Fibroblast of villous mesenchyme (primary cell): Measurements from ENCODE around the gene ZCWPW1. TPM values are rescaled to one million over a fixed set of nuclear protein-coding genes. Genes with fewer than 3 reads are reported as not detected.
"Not testable (repeated sequence)": the region's sequence is repeated elsewhere in the genome, so short reads cannot be mapped to it uniquely, and the experiment has no call there.

ENCODE experiments used
- DNase-seq: peaks from one replicate; pipeline ENCODE4 v3.0.0-alpha.2; 2010; ENCODE audit warnings: low read depth
- H3K4me3 ChIP-seq: 2 replicates; pipeline ENCODE4 v1.5.1; 2011; ENCODE audit warnings: low read depth, mild to moderate bottlenecking, low read length
- total RNA-seq: library from RNA; depleted of rRNA; stranded (reverse); fragments of >200 nt; gene quantifications from 2 replicates; pipeline ENCODE4 v1.2.3, GENCODE V29; 2012
- TF ChIP-seq, protein P1 (sequence below): IDR thresholded peaks from 2 replicates; pipeline ENCODE4 v1.5.1; 2012; ENCODE audit warnings: low read depth, mild to moderate bottlenecking, low read length; ENCODE audit not compliant: insufficient read depth

The ZCWPW1 gene
- total RNA-seq, 1 donor = 0.43 TPM

DNA sequence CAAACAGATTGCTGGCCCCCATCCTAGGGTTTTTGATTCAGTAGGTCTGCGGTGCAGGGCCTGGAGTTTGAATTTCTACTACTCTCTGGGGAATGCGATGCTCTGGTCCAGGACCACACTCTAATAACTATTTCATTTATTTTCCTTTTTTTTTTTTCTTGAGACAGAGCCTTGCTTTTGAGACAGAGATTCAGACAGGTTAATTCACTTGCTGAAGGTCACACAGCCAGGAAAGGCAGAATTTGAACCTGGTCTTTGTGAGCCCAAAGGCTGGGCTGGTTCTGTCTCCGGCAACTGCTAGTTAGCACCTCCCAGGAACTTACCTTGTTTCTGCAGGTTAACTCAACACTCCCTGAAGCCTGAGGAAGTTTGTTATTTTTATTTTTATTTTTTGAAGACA is 24.0 kb upstream of the ZCWPW1 start:
- TF ChIP-seq, protein P1, sequence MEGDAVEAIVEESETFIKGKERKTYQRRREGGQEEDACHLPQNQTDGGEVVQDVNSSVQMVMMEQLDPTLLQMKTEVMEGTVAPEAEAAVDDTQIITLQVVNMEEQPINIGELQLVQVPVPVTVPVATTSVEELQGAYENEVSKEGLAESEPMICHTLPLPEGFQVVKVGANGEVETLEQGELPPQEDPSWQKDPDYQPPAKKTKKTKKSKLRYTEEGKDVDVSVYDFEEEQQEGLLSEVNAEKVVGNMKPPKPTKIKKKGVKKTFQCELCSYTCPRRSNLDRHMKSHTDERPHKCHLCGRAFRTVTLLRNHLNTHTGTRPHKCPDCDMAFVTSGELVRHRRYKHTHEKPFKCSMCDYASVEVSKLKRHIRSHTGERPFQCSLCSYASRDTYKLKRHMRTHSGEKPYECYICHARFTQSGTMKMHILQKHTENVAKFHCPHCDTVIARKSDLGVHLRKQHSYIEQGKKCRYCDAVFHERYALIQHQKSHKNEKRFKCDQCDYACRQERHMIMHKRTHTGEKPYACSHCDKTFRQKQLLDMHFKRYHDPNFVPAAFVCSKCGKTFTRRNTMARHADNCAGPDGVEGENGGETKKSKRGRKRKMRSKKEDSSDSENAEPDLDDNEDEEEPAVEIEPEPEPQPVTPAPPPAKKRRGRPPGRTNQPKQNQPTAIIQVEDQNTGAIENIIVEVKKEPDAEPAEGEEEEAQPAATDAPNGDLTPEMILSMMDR = no peak
- no peak for DNase-seq

DNA sequence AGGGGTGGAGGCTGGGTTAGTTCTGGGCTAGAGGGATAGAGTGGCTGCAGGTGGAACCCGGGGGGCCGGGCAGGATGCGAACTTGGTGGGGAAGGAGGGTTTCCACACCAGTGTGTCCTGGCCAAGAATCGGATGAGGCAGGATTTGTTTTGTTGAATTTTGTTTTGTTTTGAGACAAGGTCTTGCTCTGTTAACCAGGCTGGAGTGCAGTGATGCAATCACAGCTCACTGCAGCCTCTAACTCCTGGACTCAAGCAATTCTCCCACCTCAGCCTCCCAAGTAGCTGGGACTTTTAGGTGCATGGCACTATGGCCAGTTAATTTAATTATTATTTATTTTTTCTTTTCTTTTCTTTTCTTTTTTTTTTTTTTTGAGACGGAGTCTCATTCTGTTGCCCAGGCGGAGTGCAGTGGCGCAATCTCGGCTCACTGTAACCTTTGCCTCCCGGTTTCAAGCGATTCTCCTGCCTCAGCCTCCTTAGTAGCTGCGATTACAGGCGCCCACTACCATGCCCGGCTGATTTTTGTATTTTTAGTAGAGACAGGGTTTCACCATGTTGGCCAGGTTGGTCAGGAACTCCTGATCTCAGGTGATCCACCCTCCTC is 20.8 kb upstream of the ZCWPW1 start:
- no peak overlapping the region for H3K4me3 ChIP-seq
- DNase-seq = peak; percentile 44
- TF ChIP-seq, protein P1 = no peak

More for the DNA sequence above, 24.0 kb upstream of the ZCWPW1 start:
- H3K4me3 ChIP-seq = no peak overlapping the region

DNA sequence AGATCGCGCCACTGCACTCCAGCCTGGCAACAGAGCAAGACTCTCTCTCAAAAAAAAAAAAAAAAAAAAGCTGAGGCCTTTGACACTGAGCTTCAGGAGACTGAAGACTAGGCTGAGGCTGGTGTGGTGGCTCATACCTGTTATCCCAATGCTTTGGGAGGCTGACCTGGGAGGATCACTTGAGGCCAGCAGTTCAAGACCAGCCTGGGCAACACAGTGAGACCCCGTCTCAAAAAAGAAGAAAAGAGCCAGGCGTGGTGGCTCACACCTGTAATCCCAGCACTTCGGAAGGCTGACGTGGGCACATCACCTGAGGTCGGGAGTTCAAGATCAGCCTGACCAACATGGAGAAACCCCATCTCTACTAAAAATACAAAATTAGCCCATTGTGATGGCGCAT is 18.9 kb upstream of the ZCWPW1 start:
- H3K4me3 ChIP-seq, DNase-seq: not testable (repeated sequence)

DNA sequence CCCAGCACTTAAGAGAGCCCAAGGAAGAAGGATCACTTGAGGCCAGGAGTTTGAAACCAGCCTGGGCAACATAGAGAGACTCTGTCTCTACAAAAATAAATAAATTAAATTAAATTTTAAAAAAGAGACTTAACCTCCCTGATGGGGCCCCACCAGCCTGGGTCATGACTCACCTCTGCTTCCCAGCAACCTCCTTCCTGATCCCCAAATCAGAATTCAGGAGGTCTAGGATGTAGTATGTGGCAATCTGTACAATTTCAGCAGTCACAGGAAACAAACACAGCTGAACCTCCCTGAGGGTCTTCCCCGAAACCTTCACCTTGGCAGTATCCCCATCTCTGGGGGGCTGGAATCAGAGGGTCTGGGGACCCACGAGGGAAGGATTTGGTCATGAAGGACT is 17.5 kb upstream of the ZCWPW1 start:
- DNase-seq = peak; percentile 39
- TF ChIP-seq, protein P1 = no peak

DNA sequence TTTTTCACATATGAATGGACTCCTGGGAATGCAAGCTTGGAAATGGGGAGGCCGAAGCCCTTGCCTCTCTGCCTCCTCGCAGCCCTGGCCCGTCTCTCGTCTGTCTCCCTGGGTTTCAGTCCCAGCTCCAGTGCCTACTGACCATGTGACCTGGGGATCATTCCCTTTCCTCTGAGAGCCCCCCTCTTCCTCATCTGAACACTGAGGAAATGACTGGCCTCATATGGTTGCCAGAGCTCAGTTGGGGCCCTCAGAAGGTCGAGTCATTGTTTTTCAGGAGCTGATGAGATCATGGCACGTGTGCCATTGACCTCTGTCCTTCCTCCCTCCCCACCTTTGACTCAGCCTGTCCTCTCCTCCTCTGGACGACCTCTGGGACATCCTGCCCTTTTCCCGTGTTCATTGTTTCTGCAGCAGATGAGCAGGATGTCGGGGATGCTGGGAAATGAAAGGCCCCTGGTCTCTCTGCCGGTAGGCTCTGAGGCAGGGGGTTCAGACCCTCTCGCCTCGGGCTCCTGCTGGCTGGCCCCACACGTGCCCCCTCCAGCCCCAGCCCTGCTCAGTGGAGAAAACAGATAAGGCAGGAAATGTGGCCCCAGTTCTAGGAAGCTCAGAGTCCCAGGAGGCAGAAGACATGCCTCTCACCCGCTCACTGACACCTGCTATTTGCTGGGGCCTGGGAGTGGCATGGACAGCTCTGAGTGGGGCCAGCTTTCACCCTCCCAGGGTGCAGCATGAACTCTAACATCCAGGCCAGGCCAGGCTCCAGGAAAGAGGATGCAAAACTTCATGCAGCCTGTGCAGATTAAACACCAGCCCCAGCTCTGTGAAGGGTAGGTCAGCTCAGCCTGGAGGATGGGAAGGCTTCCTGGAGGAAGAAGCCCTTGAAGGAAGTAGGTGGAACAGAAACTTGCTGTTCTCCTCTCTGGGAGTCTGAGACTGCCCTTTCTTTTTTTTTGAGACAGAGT is 16.1 kb upstream of the ZCWPW1 start:
- H3K4me3 ChIP-seq = no peak overlapping the region
- TF ChIP-seq, protein P1 = no peak
- DNase-seq = peak; percentile 58

More for the DNA sequence above, 17.5 kb upstream of the ZCWPW1 start:
- H3K4me3 ChIP-seq = no peak overlapping the region

DNA sequence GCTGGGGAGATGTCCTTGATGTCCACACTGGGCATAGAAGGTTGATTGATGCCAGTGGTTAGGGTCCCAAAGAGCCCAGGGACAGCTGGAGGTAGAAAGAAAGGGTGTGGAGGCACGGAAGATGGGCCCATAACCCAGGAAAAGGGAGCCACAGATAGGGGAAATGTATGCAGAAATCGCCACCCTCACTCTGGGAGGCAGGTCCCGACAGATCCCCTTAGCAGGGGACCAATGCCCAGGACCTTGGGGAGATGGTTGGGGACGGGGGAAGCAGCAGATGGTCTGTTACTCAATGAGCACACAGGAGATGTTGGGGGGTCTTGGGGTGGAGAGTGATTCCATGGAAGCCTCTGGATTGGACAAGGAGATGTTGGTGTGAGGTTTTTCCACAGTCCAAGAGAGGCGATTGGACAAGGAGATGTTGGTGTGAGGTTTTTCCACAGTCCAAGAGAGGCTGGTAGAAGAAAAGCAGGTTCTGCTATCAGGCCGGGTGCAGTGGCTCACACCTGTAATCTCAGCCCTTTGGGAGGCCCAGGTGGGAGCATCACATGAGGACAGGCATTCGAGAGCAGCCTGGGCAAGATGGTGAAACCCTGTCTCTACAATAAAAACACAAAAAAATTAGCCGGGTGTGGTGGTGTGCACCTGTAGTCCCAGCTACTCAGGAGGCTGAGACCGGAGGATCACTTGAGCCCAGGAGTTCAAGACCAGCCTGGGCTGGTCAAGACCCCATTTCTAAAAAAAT is 14.8 kb upstream of the ZCWPW1 start:
- no peak overlapping the region for H3K4me3 ChIP-seq
- TF ChIP-seq, protein P1 = no peak
- no peak for DNase-seq
